ENCODE data around the gene RBM10. TPM values are rescaled to one million over a fixed set of nuclear protein-coding genes. Genes with fewer than 3 reads are reported as not detected.

RBM10 gene
- total RNA-seq, 1 experiment from 2014 or later, result 55.8 TPM

DNA sequence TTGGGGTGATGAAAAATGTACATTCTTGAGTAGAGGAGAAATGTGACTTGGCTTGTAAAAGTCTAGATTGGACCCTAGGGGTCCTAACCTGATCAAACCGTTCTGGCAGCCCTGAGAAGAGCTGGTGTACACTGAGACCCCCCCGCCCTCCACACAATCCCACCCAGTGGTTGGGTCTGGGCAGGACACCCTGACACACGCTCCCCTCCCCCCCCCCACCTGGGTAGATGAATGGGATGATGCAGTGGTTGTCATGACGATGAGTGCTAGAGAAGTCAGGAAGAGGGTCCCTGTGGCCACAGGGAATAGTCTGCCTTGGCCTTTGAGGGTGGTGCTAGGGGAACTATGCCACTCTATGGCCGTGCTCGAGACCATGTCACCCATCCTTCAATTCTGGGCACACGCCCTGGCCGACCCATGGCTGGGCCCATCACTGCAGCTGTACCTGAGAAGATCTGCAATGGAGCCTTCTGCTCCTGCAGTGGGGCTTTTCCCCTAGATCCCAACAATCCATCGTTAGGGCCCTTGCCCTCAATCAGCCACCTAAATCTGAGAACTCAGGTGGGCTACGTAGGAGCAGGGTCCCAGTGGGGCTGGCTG lies 77.8 kb downstream of the RBM10 start:
- no peak overlapping the region for H2BK12ac ChIP-seq (ENCODE audit: insufficient read length, low read depth, low read length)
- peaks cover 11% of the 10 kb centered on the region for H3K23me2 ChIP-seq (ENCODE audit: insufficient read length, low read depth, low read length, poor library complexity, severe bottlenecking)
- no peak overlapping the region for H2BK15ac ChIP-seq (ENCODE audit: low read depth, low read length)
- no peaks in the 10 kb centered on the region for H4K20me1 ChIP-seq (ENCODE audit: control insufficient read depth, insufficient read depth, insufficient read length)
- no peak overlapping the region for H2BK5ac ChIP-seq (ENCODE audit: insufficient read length, low read length)
- Mint-ChIP-seq H3K9me3 (peaks cover 0 to 2% of the 10 kb centered on the region in 2 experiments; a peak in 2 of 5 replicates), H3K27me3 (ENCODE audit: low read depth) (no peaks in the 10 kb centered on the region; the same call in 1 of the 2 replicates), H3K4me3 (peak overlapping the region in 1 of 2 experiments; percentile 43; a peak in 2 of 5 replicates), H3K4me1 (peaks cover 20% of the 10 kb centered on the region in 2 experiments), H3K27ac (no peak overlapping the region), H3K36me3 (ENCODE audit: insufficient read depth in 1 of 3, low read depth in 3 of 3) (peaks cover 71 to 77% (median 75%) of the 10 kb centered on the region in 3 experiments)
- H3K4me2 ChIP-seq (ENCODE audit: insufficient read depth, insufficient read length, low read length), result no peak overlapping the region
- peaks cover 25% of the 10 kb centered on the region; the same call in 1 of the 2 replicates for H3K79me2 ChIP-seq (ENCODE audit: insufficient read depth, low read length)
- H3K27ac ChIP-seq (ENCODE audit: insufficient read length, low read depth, low read length), result no peak overlapping the region
- H2BK20ac ChIP-seq (ENCODE audit: low read depth, low read length, poor library complexity, severe bottlenecking), result no peak overlapping the region
- H4K91ac ChIP-seq (ENCODE audit: insufficient read length, low read depth, low read length), result no peak overlapping the region
- H3K56ac ChIP-seq (ENCODE audit: insufficient read length, low read depth, low read length), result no peak overlapping the region
- no peak overlapping the region for H3T11ph ChIP-seq (ENCODE audit: low read length)
- no peaks in the 10 kb centered on the region for H3K27me3 ChIP-seq (ENCODE audit: insufficient read depth, low read length)
- H4K5ac ChIP-seq (ENCODE audit: insufficient read length, low read depth, low read length), result no peak overlapping the region
- H3K79me1 ChIP-seq (ENCODE audit: insufficient read depth, low read depth, low read length, poor library complexity, severe bottlenecking), result peaks cover 5% of the 10 kb centered on the region
- no peak overlapping the region for H3K4ac ChIP-seq (ENCODE audit: low read depth, low read length)
- no peak overlapping the region for H2AK5ac ChIP-seq (ENCODE audit: insufficient read length, low read length)
- no peak overlapping the region for H3K18ac ChIP-seq (ENCODE audit: insufficient read length, low read depth, low read length)
- TF ChIP-seq, protein P1, sequence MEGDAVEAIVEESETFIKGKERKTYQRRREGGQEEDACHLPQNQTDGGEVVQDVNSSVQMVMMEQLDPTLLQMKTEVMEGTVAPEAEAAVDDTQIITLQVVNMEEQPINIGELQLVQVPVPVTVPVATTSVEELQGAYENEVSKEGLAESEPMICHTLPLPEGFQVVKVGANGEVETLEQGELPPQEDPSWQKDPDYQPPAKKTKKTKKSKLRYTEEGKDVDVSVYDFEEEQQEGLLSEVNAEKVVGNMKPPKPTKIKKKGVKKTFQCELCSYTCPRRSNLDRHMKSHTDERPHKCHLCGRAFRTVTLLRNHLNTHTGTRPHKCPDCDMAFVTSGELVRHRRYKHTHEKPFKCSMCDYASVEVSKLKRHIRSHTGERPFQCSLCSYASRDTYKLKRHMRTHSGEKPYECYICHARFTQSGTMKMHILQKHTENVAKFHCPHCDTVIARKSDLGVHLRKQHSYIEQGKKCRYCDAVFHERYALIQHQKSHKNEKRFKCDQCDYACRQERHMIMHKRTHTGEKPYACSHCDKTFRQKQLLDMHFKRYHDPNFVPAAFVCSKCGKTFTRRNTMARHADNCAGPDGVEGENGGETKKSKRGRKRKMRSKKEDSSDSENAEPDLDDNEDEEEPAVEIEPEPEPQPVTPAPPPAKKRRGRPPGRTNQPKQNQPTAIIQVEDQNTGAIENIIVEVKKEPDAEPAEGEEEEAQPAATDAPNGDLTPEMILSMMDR (conservative IDR thresholded peaks at IDR 0.05), result peak; percentile 21; the same call in 1 of the 3 replicates
- no peak overlapping the region for H3K14ac ChIP-seq (ENCODE audit: insufficient read depth, low read length)
- H3K9me3 ChIP-seq (ENCODE audit: control insufficient read depth, low read depth, low read length), result no peaks in the 10 kb centered on the region
- H2AFZ ChIP-seq (ENCODE audit: low read length), result no peak overlapping the region
- H3K23ac ChIP-seq (ENCODE audit: insufficient read length, low read depth, low read length), result no peak overlapping the region
- no peak for DNase-seq
- H3K4me1 ChIP-seq (ENCODE audit: insufficient read depth, low read length), result peaks cover 6% of the 10 kb centered on the region; the same call in 1 of the 2 replicates
- H2BK120ac ChIP-seq (ENCODE audit: low read depth, low read length, poor library complexity, severe bottlenecking), result no peak overlapping the region
- H4K8ac ChIP-seq (replicated peaks; ENCODE audit: insufficient read length, low read depth, low read length), result no peak overlapping the region
- WGBS (ENCODE audit: extremely low coverage, insufficient read length, low lambda C conversion rate), result no CpG with 5 or more reads among the region's 10 CpGs
- H3K9ac ChIP-seq (ENCODE audit: extremely low read depth, insufficient read length, low read length), result no peak overlapping the region
